SK-N-SH (cell line): Measurements from ENCODE around the gene CCDC148. TPM values are rescaled to one million over a fixed set of nuclear protein-coding genes. Genes with fewer than 3 reads are reported as not detected.
"Not testable (repeated sequence)": the region's sequence is repeated elsewhere in the genome, so short reads cannot be mapped to it uniquely, and the experiment has no call there.

Experiments
- CTCF ChIA-PET: fragments of 300-600, 350-600 bp; formaldehyde crosslinking; extraction: SDS; loops from one replicate; lab custom pipeline; 2021; lab: Yijun Ruan, JAX
- POLR2A ChIA-PET: fragments of 350-600 bp; sonication (Branson Sonifier 250); formaldehyde crosslinking; extraction: SDS; loops from one replicate; lab custom pipeline; 2020; ENCODE audit warnings: antibody characterized with exemption, inconsistent platforms; lab: Yijun Ruan, JAX
- DNase-seq: peaks from one replicate; pipeline ENCODE4 v3.0.0; 2012
- H2AFZ ChIP-seq: fragments of 200-600 bp; sonication (generic); 2 replicates; pipeline ENCODE4 v1.8.1; 2016; ENCODE audit warnings: antibody characterized with exemption, mild to moderate bottlenecking, low read depth
- H3F3A ChIP-seq: fragments of 200-600 bp; sonication (generic); replicated peaks from 2 replicates; pipeline ENCODE3; 2016; ENCODE audit warnings: antibody characterized with exemption, mild to moderate bottlenecking; ENCODE audit not compliant: insufficient read depth
- H3K27ac ChIP-seq, 2 experiments: fragments of 200-500 bp in 1 of 2; fragments of 200-600 bp in 1 of 2; sonication (Bioruptor generic) in 1 of 2; sonication (generic), shearing (Covaris generic) in 1 of 2; 2 replicates each; pipeline versions ENCODE4 v1.5.1 to v1.6.1; 2014 to 2016; ENCODE audit warnings: low read depth in 2 of 2, inconsistent platforms in 1 of 2, low read length in 1 of 2, mild to moderate bottlenecking in 1 of 2, mixed read lengths in 1 of 2
- H3K27me3 ChIP-seq: fragments of 200-600 bp; sonication (generic), shearing (Covaris generic); 2 replicates; pipeline ENCODE4 v1.6.1; 2016; ENCODE audit warnings: mixed run types; ENCODE audit not compliant: insufficient read depth
- H3K36me3 ChIP-seq, 2 experiments: fragments of 200-500 bp in 1 of 2; fragments of 200-600 bp in 1 of 2; sonication (Bioruptor generic) in 1 of 2; sonication (generic) in 1 of 2; replicated peaks in 1 of 2; 2 replicates each; pipeline versions ENCODE3 to v1.5.1; 2014 to 2016; ENCODE audit warnings: low read length in 1 of 2, mild to moderate bottlenecking in 1 of 2; ENCODE audit not compliant: insufficient read depth in 2 of 2, control insufficient read depth in 1 of 2
- H3K4me1 ChIP-seq, 2 experiments: fragments of 200-500 bp in 1 of 2; fragments of 200-600 bp in 1 of 2; sonication (Bioruptor generic) in 1 of 2; sonication (generic), shearing (Covaris generic) in 1 of 2; 2 replicates each; pipeline versions ENCODE4 v1.5.1 to v1.6.1; 2014 to 2016; ENCODE audit warnings: low read depth in 1 of 2, low read length in 1 of 2, mixed run types in 1 of 2; ENCODE audit not compliant: insufficient read depth in 2 of 2, control insufficient read depth in 1 of 2
- H3K4me2 ChIP-seq: fragments of 200-600 bp; sonication (generic), shearing (Covaris generic); 2 replicates; pipeline ENCODE4 v1.6.1; 2017; ENCODE audit warnings: mixed run types
- H3K4me3 ChIP-seq, 2 experiments: fragments of 200-500 bp in 1 of 2; fragments of 200-600 bp in 1 of 2; sonication (Bioruptor generic) in 1 of 2; sonication (generic), shearing (Covaris generic) in 1 of 2; 2 replicates each; pipeline versions ENCODE4 v1.5.1 to v1.8.1; 2014 to 2016; ENCODE audit warnings: low read depth in 2 of 2, inconsistent platforms in 1 of 2, low read length in 1 of 2, mild to moderate bottlenecking in 1 of 2, mixed read lengths in 1 of 2, moderate library complexity in 1 of 2
- H3K79me2 ChIP-seq: fragments of 200-600 bp; sonication (generic); 2 replicates; pipeline ENCODE4 v1.8.1; 2017; ENCODE audit warnings: mild to moderate bottlenecking; ENCODE audit not compliant: insufficient read depth
- H3K9ac ChIP-seq: fragments of 200-600 bp; sonication (generic); 2 replicates; pipeline ENCODE4 v1.6.1; 2017; ENCODE audit warnings: mixed run types
- H3K9me2 ChIP-seq: fragments of 200-600 bp; sonication (generic); 2 replicates; pipeline ENCODE4 v1.6.1; 2017; ENCODE audit warnings: mixed run types
- H3K9me3 ChIP-seq: fragments of 200-600 bp; sonication (generic); 2 replicates; pipeline ENCODE4 v1.6.1; 2017; ENCODE audit warnings: mixed run types, mild to moderate bottlenecking, moderate library complexity
- H4K20me1 ChIP-seq: fragments of 200-600 bp; sonication (generic); 2 replicates; pipeline ENCODE4 v1.6.1; 2017; ENCODE audit warnings: mild to moderate bottlenecking, mixed run types; ENCODE audit not compliant: insufficient read depth
- EZH2phosphoT487 ChIP-seq: fragments of 200-600 bp; sonication (generic); IDR thresholded peaks from 2 replicates; pipeline ENCODE4 v1.6.1; 2017; ENCODE audit warnings: low read depth, mixed run types, mild to moderate bottlenecking, antibody characterized with exemption, moderate library complexity, borderline replicate concordance
- FOXJ3 ChIP-seq: sonication (generic); formaldehyde crosslinking; IDR thresholded peaks from 2 replicates; pipeline ENCODE4 v1.5.1; 2020; ENCODE audit warnings: mild to moderate bottlenecking, missing genetic modification reagents
- GABPA ChIP-seq: IDR thresholded peaks from 2 replicates; pipeline ENCODE4 v1.4.0; 2012; ENCODE audit warnings: low read depth, mild to moderate bottlenecking
- MAX ChIP-seq: IDR thresholded peaks from 2 replicates; pipeline ENCODE4 v1.4.0; 2012; ENCODE audit warnings: low read depth
- MEF2A ChIP-seq: IDR thresholded peaks from 2 replicates; pipeline ENCODE4 v1.4.0; 2012; ENCODE audit warnings: low read depth, borderline replicate concordance
- MXI1 ChIP-seq: IDR thresholded peaks from 2 replicates; pipeline ENCODE4 v1.6.1; 2012; ENCODE audit warnings: mild to moderate bottlenecking, low read depth, low read length, improper control_type of control experiment
- NFIC ChIP-seq: IDR thresholded peaks from 2 replicates; pipeline ENCODE4 v1.4.0; 2012; ENCODE audit warnings: borderline replicate concordance
- RFX5 ChIP-seq: IDR thresholded peaks from 2 replicates; pipeline ENCODE4 v1.6.1; 2012; ENCODE audit warnings: mild to moderate bottlenecking, improper control_type of control experiment, low read length
- SMC3 ChIP-seq: IDR thresholded peaks from 2 replicates; pipeline ENCODE4 v1.6.1; 2012; ENCODE audit warnings: low read depth, low read length, improper control_type of control experiment
- USF1 ChIP-seq: IDR thresholded peaks from 2 replicates; pipeline ENCODE4 v1.4.0; 2012; ENCODE audit warnings: low read depth, borderline replicate concordance
- USF2 ChIP-seq: fragments of 150-350 bp; IDR thresholded peaks from 2 replicates; pipeline ENCODE4 v1.6.1; 2017; ENCODE audit warnings: antibody characterized with exemption, low read length, low read depth, borderline replicate concordance
- WGBS: methylation state at CpG from one replicate; pipeline ENCODE4 v1.1.6; 2017; ENCODE audit warnings: low lambda C conversion rate; 5-methylcytosine and 5-hydroxymethylcytosine counted together
- polyA plus RNA-seq, 3 experiments: library from polyadenylated mRNA; depleted of rRNA; stranded (reverse); fragments of >200 nt; gene quantifications; 2 replicates each; pipeline ENCODE4 v1.2.3, GENCODE V29; 2012

Gene CCDC148
- polyA plus RNA-seq, 1 of the 3 experiments (the other 2 are of a cell fraction), result 0.18 TPM

DNA sequence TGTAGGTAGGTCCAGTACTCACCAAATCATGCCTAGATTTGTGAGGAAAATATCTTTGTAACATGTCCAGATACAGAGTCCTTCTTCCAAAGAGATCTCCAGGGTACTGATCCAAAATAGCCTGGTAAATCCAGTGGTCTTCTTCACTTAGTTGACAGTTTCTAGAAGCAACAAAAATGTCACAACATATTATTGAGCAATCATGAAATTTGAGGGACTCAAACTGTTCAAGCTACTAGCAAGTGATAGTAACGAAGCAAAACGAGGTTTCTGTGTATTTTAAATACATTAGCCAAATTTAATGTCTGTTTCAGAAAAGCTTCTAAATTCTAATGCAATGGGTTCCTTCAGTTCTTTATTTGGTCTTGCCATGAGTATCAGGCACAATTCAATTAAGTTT, 142.8 kb downstream of the CCDC148 start:
- no peak for DNase-seq
- Histone ChIP-seq H3K4me1 (no peaks in the 10 kb centered on the region; a peak in 1 of 4 replicates), H3F3A (no peaks in the 10 kb centered on the region), H3K36me3 (no peaks in the 10 kb centered on the region), H3K9me3 (no peaks in the 10 kb centered on the region), H3K4me3 (no peak overlapping the region), H3K79me2 (no peaks in the 10 kb centered on the region), H3K4me2 (no peak overlapping the region), H3K27ac (no peak overlapping the region), H3K27me3 (no peaks in the 10 kb centered on the region), H3K9me2 (no peaks in the 10 kb centered on the region), H3K9ac (no peak overlapping the region)
- ChIA-PET POLR2A (no interaction called here), CTCF (no interaction called here)
- WGBS, result 20% methylated on average over 2 of the region's 2 CpGs
- TF ChIP-seq RFX5 (no peak), MAX (no peak), GABPA (no peak), NFIC (no peak), SMC3 (no peak), USF2 (no peak)
- TF ChIP-seq, all 33 proteins: peak for 0
- H4K20me1 ChIP-seq, result no peaks in the 10 kb centered on the region
- H2AFZ ChIP-seq, result no peak overlapping the region

GRCh38 chr2:158312981-158313380, 143.6 kb downstream of the CCDC148 start:
- Histone ChIP-seq H3K9me3 (no peaks in the 10 kb centered on the region), H3K27ac (no peak overlapping the region), H4K20me1 (no peaks in the 10 kb centered on the region), H3K4me3 (no peak overlapping the region), H3K4me2 (no peak overlapping the region), H3K9ac (no peak overlapping the region), H3K4me1 (no peaks in the 10 kb centered on the region; a peak in 1 of 4 replicates), H3K27me3 (no peaks in the 10 kb centered on the region), H2AFZ (no peak overlapping the region), H3K9me2 (no peaks in the 10 kb centered on the region), H3K79me2 (no peaks in the 10 kb centered on the region), H3F3A (no peaks in the 10 kb centered on the region), H3K36me3 (no peaks in the 10 kb centered on the region)
- POLR2A ChIA-PET, result no interaction called here
- 87% methylated on average over 1 of the region's 1 CpG for whole genome bisulfite sequencing
- CTCF ChIA-PET, result no interaction called here
- no peak for DNase-seq
- TF ChIP-seq MXI1 (no peak), MEF2A (no peak), USF1 (no peak), EZH2phosphoT487 (no peak), SMC3 (no peak), FOXJ3 (CRISPR knock-in tag) (no peak)

DNA sequence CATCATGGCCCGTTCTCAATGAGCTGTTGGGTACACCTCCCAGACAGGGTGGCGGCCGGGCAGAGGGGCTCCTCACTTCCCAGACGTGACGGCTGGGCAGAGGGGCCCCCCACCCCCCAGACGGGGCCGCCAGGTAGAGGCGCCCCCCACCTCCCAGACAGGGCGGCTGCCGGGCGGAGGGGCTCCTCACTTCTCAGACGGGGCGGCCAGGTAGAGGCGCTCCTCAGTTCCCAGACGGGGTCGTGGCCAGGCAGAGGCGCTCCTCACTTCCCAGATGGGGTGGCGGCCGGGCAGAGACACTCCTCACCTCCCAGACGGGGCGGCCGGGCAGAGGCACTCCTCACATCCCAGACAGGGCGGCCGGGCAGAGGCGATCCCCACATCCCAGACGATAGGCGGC, 146.1 kb downstream of the CCDC148 start:
- H3K27me3 ChIP-seq, H3K27ac ChIP-seq, POLR2A ChIA-PET, H3K9me2 ChIP-seq, H3K4me2 ChIP-seq, H3K36me3 ChIP-seq, H4K20me1 ChIP-seq, DNase-seq, H2AFZ ChIP-seq, H3K9ac ChIP-seq, H3K9me3 ChIP-seq, H3K4me1 ChIP-seq, CTCF ChIA-PET, H3K79me2 ChIP-seq, H3K4me3 ChIP-seq, H3F3A ChIP-seq: not testable (repeated sequence)
- WGBS, result 62% methylated on average over 11 of the region's 27 CpGs
